Measurements from ENCODE around the gene THUMPD2. TPM values are rescaled to one million over a fixed set of nuclear protein-coding genes. Genes with fewer than 3 reads are reported as not detected.

The THUMPD2 gene
- total and polyA plus RNA-seq, 7 experiments from 2014 or later: 5.1 to 13.4 (median 7.9) TPM

- Histone ChIP-seq H3K36me3 (ENCODE audit: control insufficient read depth in 2 of 3, insufficient read depth in 3 of 3, low read length in 3 of 3) (peaks cover 0 to 3% (median 0%) of the 10 kb centered on the region in 3 experiments), H3K4me1 (ENCODE audit: control insufficient read depth in 2 of 2, insufficient read depth in 2 of 2, low read length in 2 of 2) (peaks cover 0 to 16% of the 10 kb centered on the region in 2 donors), H3K27ac (ENCODE audit: low read depth, low read length) (no peak overlapping the region), H3K27me3 (ENCODE audit: control insufficient read depth in 2 of 2, insufficient read depth in 2 of 2, low read length in 2 of 2) (no peaks in the 10 kb centered on the region), H3K4me3 (ENCODE audit: low read length) (no peak overlapping the region), H3K9me3 (ENCODE audit: control insufficient read depth in 2 of 3, low read length in 3 of 3) (no peaks in the 10 kb centered on the region)
- peaks cover 19 to 60% (median 36%) of the 10 kb centered on the region in 7 donors for H3K4me1 Mint-ChIP-seq
- H3K36me3 Mint-ChIP-seq: peaks cover 0 to 21% (median 18%) of the 10 kb centered on the region in 5 donors
- H3K9me3 Mint-ChIP-seq: peaks cover 0 to 2% (median 0%) of the 10 kb centered on the region in 11 donors
- H3K27me3 Mint-ChIP-seq: no peaks in the 10 kb centered on the region
- ATAC-seq (no peak), DNase-seq (no peak)
- peak overlapping the region in 1 of 10 donors; percentile 3 for H3K4me3 Mint-ChIP-seq
- POLR2A ChIA-PET: interaction anchor here (0.6 kb wide), 1 partner anchor 13 kb away, joined by 3 read pairs; no protein-coding TSS in a partner anchor
- peak overlapping the region in 1 of 9 donors; percentile 13 for H3K27ac Mint-ChIP-seq
- CTCF ChIA-PET: no interaction called here
- intact Hi-C loops (cut with micrococcal nuclease): no loop called here
Observed at GRCh38 chr2:39772086-39772811, 6.8 kb downstream of the THUMPD2 start.

GRCh38 chr2:39762448-39762847, 16.6 kb downstream of the THUMPD2 start:
- no peak overlapping the region for H3K4me3 ChIP-seq (ENCODE audit: low read length)
- Mint-ChIP-seq H3K36me3 (peaks cover 15 to 76% (median 59%) of the 10 kb centered on the region in 5 donors), H3K4me3 (no peak overlapping the region), H3K4me1 (peaks cover 0 to 8% (median 0%) of the 10 kb centered on the region in 7 donors), H3K27ac (no peak overlapping the region), H3K27me3 (no peaks in the 10 kb centered on the region), H3K9me3 (no peaks in the 10 kb centered on the region)
- H3K9me3 ChIP-seq (ENCODE audit: control insufficient read depth in 2 of 3, low read length in 3 of 3): no peaks in the 10 kb centered on the region
- POLR2A ChIA-PET: no interaction called here
- H3K4me1 ChIP-seq (ENCODE audit: control insufficient read depth in 2 of 2, insufficient read depth in 2 of 2, low read length in 2 of 2): no peaks in the 10 kb centered on the region
- ATAC-seq (no peak), DNase-seq (no peak)
- no peak overlapping the region for H3K27ac ChIP-seq (ENCODE audit: low read depth, low read length)
- peaks cover 4 to 34% (median 9%) of the 10 kb centered on the region in 3 experiments for H3K36me3 ChIP-seq (ENCODE audit: control insufficient read depth in 2 of 3, insufficient read depth in 3 of 3, low read length in 3 of 3)
- intact Hi-C loops (cut with micrococcal nuclease): no loop called here
- H3K27me3 ChIP-seq (ENCODE audit: control insufficient read depth in 2 of 2, insufficient read depth in 2 of 2, low read length in 2 of 2): no peaks in the 10 kb centered on the region
- CTCF ChIA-PET: no interaction called here

DNA sequence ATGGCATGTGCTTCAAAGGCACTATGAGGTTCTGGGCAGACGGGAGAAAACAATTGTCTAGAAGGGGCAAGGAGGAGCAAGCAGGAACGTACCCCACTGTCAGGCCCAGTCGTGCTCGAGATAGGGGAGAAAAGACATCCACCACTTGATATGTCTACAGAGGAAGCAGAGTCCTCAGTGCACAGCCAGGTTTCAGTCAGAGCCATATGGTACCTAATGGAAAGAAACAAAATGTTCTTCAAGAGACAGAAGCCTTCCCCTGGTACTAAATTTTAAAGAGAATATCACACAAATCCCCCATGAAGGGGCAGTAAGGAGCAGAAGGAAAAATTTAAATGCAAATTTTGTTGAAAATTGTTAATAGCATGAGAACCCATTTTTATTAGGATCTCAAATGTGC, 21.9 kb downstream of the THUMPD2 start:
- POLR2A ChIA-PET: no interaction called here
- no peak overlapping the region for H3K27ac ChIP-seq (ENCODE audit: low read depth, low read length)
- H3K9me3 Mint-ChIP-seq: no peaks in the 10 kb centered on the region
- peaks cover 4 to 50% (median 13%) of the 10 kb centered on the region in 3 experiments for H3K36me3 ChIP-seq (ENCODE audit: control insufficient read depth in 2 of 3, insufficient read depth in 3 of 3, low read length in 3 of 3)
- CTCF ChIA-PET: no interaction called here
- ATAC-seq: no peak
- peak overlapping the region in 1 of 9 donors; percentile 2 for H3K27ac Mint-ChIP-seq
- H3K36me3 Mint-ChIP-seq: peaks cover 21 to 79% (median 63%) of the 10 kb centered on the region in 5 donors
- no peaks in the 10 kb centered on the region for H3K27me3 ChIP-seq (ENCODE audit: control insufficient read depth in 2 of 2, insufficient read depth in 2 of 2, low read length in 2 of 2)
- H3K4me1 Mint-ChIP-seq: no peaks in the 10 kb centered on the region
- no peak overlapping the region for H3K4me3 ChIP-seq (ENCODE audit: low read length)
- no peaks in the 10 kb centered on the region for H3K9me3 ChIP-seq (ENCODE audit: control insufficient read depth in 2 of 3, low read length in 3 of 3)
- DNase-seq: no peak
- H3K4me3 Mint-ChIP-seq: no peak overlapping the region
- intact Hi-C loops (cut with micrococcal nuclease): no loop called here
- H3K4me1 ChIP-seq (ENCODE audit: control insufficient read depth in 2 of 2, insufficient read depth in 2 of 2, low read length in 2 of 2): no peaks in the 10 kb centered on the region
- H3K27me3 Mint-ChIP-seq: no peaks in the 10 kb centered on the region

DNA sequence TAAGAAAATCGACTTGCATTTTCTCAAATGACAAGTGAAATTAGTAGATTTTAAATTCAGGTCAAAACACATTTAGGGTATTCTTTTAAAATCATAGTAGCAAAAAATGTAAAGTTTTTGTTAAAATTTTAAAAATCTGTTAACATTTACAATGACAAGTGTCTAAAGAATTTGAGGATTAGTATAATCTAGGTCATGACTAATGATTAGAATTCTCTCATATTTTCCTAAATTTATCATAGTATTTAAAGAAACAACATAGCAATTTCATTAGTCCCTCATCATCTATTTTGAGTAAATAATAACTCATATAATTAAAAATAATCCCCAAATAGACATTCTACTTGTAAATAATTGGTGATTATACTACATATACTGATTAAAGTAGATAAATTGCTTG, 23.6 kb downstream of the THUMPD2 start:
- no peak overlapping the region for H3K4me3 Mint-ChIP-seq
- intact Hi-C loops (cut with micrococcal nuclease): no loop called here
- H3K36me3 ChIP-seq (ENCODE audit: control insufficient read depth in 2 of 3, insufficient read depth in 3 of 3, low read length in 3 of 3): peaks cover 4 to 53% (median 10%) of the 10 kb centered on the region in 3 experiments
- POLR2A ChIA-PET: no interaction called here
- ATAC-seq: no peak
- peaks cover 20 to 73% (median 56%) of the 10 kb centered on the region in 5 donors for H3K36me3 Mint-ChIP-seq
- no peaks in the 10 kb centered on the region for H3K27me3 Mint-ChIP-seq
- DNase-seq: no peak
- H3K27ac Mint-ChIP-seq: no peak overlapping the region
- H3K4me3 ChIP-seq (ENCODE audit: low read length): no peak overlapping the region
- H3K27me3 ChIP-seq (ENCODE audit: control insufficient read depth in 2 of 2, insufficient read depth in 2 of 2, low read length in 2 of 2): no peaks in the 10 kb centered on the region
- no peaks in the 10 kb centered on the region for H3K4me1 Mint-ChIP-seq
- no peak overlapping the region for H3K27ac ChIP-seq (ENCODE audit: low read depth, low read length)
- CTCF ChIA-PET: no interaction called here
- H3K4me1 ChIP-seq (ENCODE audit: control insufficient read depth in 2 of 2, insufficient read depth in 2 of 2, low read length in 2 of 2): no peaks in the 10 kb centered on the region
- H3K9me3 ChIP-seq (ENCODE audit: control insufficient read depth in 2 of 3, low read length in 3 of 3): no peaks in the 10 kb centered on the region
- no peaks in the 10 kb centered on the region for H3K9me3 Mint-ChIP-seq

- Histone ChIP-seq H3K9me3 (ENCODE audit: control insufficient read depth in 2 of 3, low read length in 3 of 3) (no peaks in the 10 kb centered on the region), H3K27ac (ENCODE audit: low read depth, low read length) (no peak overlapping the region), H3K4me1 (ENCODE audit: control insufficient read depth in 2 of 2, insufficient read depth in 2 of 2, low read length in 2 of 2) (no peaks in the 10 kb centered on the region), H3K36me3 (ENCODE audit: control insufficient read depth in 2 of 3, insufficient read depth in 3 of 3, low read length in 3 of 3) (peaks cover 3 to 28% (median 4%) of the 10 kb centered on the region in 3 experiments), H3K27me3 (ENCODE audit: control insufficient read depth in 2 of 2, insufficient read depth in 2 of 2, low read length in 2 of 2) (no peaks in the 10 kb centered on the region), H3K4me3 (ENCODE audit: low read length) (no peak overlapping the region)
- H3K4me1 Mint-ChIP-seq: peaks cover 0 to 6% (median 0%) of the 10 kb centered on the region in 7 donors
- H3K27me3 Mint-ChIP-seq: no peaks in the 10 kb centered on the region
- no peak overlapping the region for H3K27ac Mint-ChIP-seq
- no peak overlapping the region for H3K4me3 Mint-ChIP-seq
- ChIA-PET POLR2A (no interaction called here), CTCF (no interaction called here)
- intact Hi-C loops (cut with micrococcal nuclease): no loop called here
- ATAC-seq (no peak), DNase-seq (no peak)
- no peaks in the 10 kb centered on the region for H3K9me3 Mint-ChIP-seq
- peaks cover 14 to 66% (median 32%) of the 10 kb centered on the region in 5 donors for H3K36me3 Mint-ChIP-seq
Observed at GRCh38 chr2:39743269-39743776, 35.7 kb downstream of the THUMPD2 start.

- Mint-ChIP-seq H3K36me3 (peaks cover 21 to 74% (median 44%) of the 10 kb centered on the region in 5 donors), H3K27ac (no peak overlapping the region), H3K9me3 (peaks cover 0 to 2% (median 0%) of the 10 kb centered on the region in 11 donors), H3K4me1 (peaks cover 0 to 9% (median 4%) of the 10 kb centered on the region in 7 donors), H3K4me3 (no peak overlapping the region), H3K27me3 (no peaks in the 10 kb centered on the region)
- ChIA-PET CTCF (no interaction called here), POLR2A (no interaction called here)
- Histone ChIP-seq H3K9me3 (ENCODE audit: control insufficient read depth in 2 of 3, low read length in 3 of 3) (no peaks in the 10 kb centered on the region), H3K36me3 (ENCODE audit: control insufficient read depth in 2 of 3, insufficient read depth in 3 of 3, low read length in 3 of 3) (peaks cover 3 to 39% (median 4%) of the 10 kb centered on the region in 3 experiments), H3K4me1 (ENCODE audit: control insufficient read depth in 2 of 2, insufficient read depth in 2 of 2, low read length in 2 of 2) (no peaks in the 10 kb centered on the region), H3K27me3 (ENCODE audit: control insufficient read depth in 2 of 2, insufficient read depth in 2 of 2, low read length in 2 of 2) (no peaks in the 10 kb centered on the region), H3K4me3 (ENCODE audit: low read length) (no peak overlapping the region), H3K27ac (ENCODE audit: low read depth, low read length) (no peak overlapping the region)
- no peak for ATAC-seq
- no peak for DNase-seq
- intact Hi-C loops (cut with micrococcal nuclease): no loop called here
Observed at GRCh38 chr2:39741871-39742270, 37.2 kb downstream of the THUMPD2 start.
